DND-41 (cell line): Measurements from ENCODE around the gene CSNK1G1.

ENCODE experiments used
- CTCF ChIP-seq: IDR thresholded peaks from 2 replicates; pipeline ENCODE4 v1.5.1; 2012; ENCODE audit warnings: borderline replicate concordance, low read length, moderate library complexity, mild to moderate bottlenecking; ENCODE audit not compliant: poor library complexity, severe bottlenecking; ENCODE audit errors: extremely low read depth
- EZH2 ChIP-seq: IDR thresholded peaks from 3 replicates; pipeline ENCODE4 v1.6.1; 2012; ENCODE audit warnings: borderline replicate concordance, low read depth, mild to moderate bottlenecking, moderate library complexity, low read length, inconsistent platforms; ENCODE audit not compliant: severe bottlenecking

- no peak for TF ChIP-seq CTCF
- TF ChIP-seq EZH2, result no peak
These were observed 81.5 kb downstream of the CSNK1G1 start for GRCh38 chr15:64274341-64274950.
